Liver (tissue), 9 donors: ENCODE measurements around the gene SLC25A26. TPM values are rescaled to one million over a fixed set of nuclear protein-coding genes. Genes with fewer than 3 reads are reported as not detected.

Experiments used
- DNase-seq: peaks from one replicate; pipeline ENCODE4 v3.0.0-alpha.2; 2017; ENCODE audit warnings: low spot score
- H3K27ac ChIP-seq, 2 donors: one replicate each; pipeline ENCODE4 v1.7.0; 2013; ENCODE audit warnings: inconsistent platforms in 2 of 2, low read length in 2 of 2, control low read depth in 1 of 2, low read depth in 1 of 2, mild to moderate bottlenecking in 1 of 2
- H3K27me3 ChIP-seq, 4 donors: one replicate each; pipeline versions ENCODE4 v1.6.1 to v1.7.0; 2013; ENCODE audit warnings: low read length in 3 of 4, inconsistent platforms in 1 of 4, mild to moderate bottlenecking in 1 of 4, moderate library complexity in 1 of 4; ENCODE audit not compliant: control insufficient read depth in 4 of 4, insufficient read depth in 4 of 4
- H3K36me3 ChIP-seq, 4 donors: one replicate each; pipeline versions ENCODE4 v1.6.1 to v1.7.0; 2013; ENCODE audit warnings: low read length in 3 of 4, mild to moderate bottlenecking in 3 of 4, low read depth in 1 of 4, moderate library complexity in 1 of 4; ENCODE audit not compliant: control insufficient read depth in 4 of 4, insufficient read depth in 3 of 4
- H3K4me1 ChIP-seq, 4 donors: one replicate each; pipeline versions ENCODE4 v1.6.1 to v1.7.0; 2013; ENCODE audit warnings: low read length in 3 of 4, mild to moderate bottlenecking in 3 of 4, moderate library complexity in 1 of 4; ENCODE audit not compliant: control insufficient read depth in 4 of 4, insufficient read depth in 4 of 4
- H3K4me3 ChIP-seq, 3 donors: one replicate each; pipeline versions ENCODE4 v1.6.1 to v1.7.0; 2013; ENCODE audit warnings: low read length in 3 of 3, control low read depth in 1 of 3, low read depth in 1 of 3, mild to moderate bottlenecking in 1 of 3
- H3K9ac ChIP-seq, 2 donors: one replicate each; pipeline ENCODE4 v1.7.0; 2013; ENCODE audit warnings: low read length in 2 of 2, mild to moderate bottlenecking in 2 of 2, moderate library complexity in 2 of 2, control low read depth in 1 of 2, low read depth in 1 of 2
- H3K9me3 ChIP-seq, 4 donors: one replicate each; pipeline versions ENCODE4 v1.6.1 to v1.7.0; 2013; ENCODE audit warnings: low read length in 3 of 4; ENCODE audit not compliant: control insufficient read depth in 4 of 4
- EGR1 ChIP-seq, 2 donors: IDR thresholded peaks; 2 replicates each; pipeline ENCODE4 v1.6.1; 2016 to 2018; ENCODE audit warnings: antibody characterized with exemption in 2 of 2, low read depth in 2 of 2
- FOXA1 ChIP-seq: IDR thresholded peaks from 2 replicates; pipeline ENCODE4 v1.6.1; 2016; ENCODE audit warnings: antibody characterized with exemption
- FOXA2 ChIP-seq: IDR thresholded peaks from 2 replicates; pipeline ENCODE4 v1.6.1; 2016; ENCODE audit warnings: antibody characterized with exemption
- GABPA ChIP-seq, 2 donors: IDR thresholded peaks in 1 of 2; conservative IDR thresholded peaks in 1 of 2; 2 replicates each; pipeline ENCODE4 v1.6.1; 2016; ENCODE audit warnings: antibody characterized with exemption in 2 of 2, mild to moderate bottlenecking in 1 of 2, moderate library complexity in 1 of 2
- HNF4A ChIP-seq, 2 donors: conservative IDR thresholded peaks; 2 replicates each; pipeline ENCODE4 v1.6.1; 2016; ENCODE audit warnings: antibody characterized with exemption in 2 of 2, mild to moderate bottlenecking in 2 of 2
- HNF4G ChIP-seq: IDR thresholded peaks from 2 replicates; pipeline ENCODE4 v1.6.1; 2016; ENCODE audit warnings: antibody characterized with exemption
- JUND ChIP-seq, 2 donors: IDR thresholded peaks; 2 replicates each; pipeline ENCODE4 v1.6.1; 2016; ENCODE audit warnings: antibody characterized with exemption in 2 of 2
- NR2F2 ChIP-seq: IDR thresholded peaks from 2 replicates; pipeline ENCODE4 v1.6.1; 2016; ENCODE audit warnings: antibody characterized with exemption
- RAD21 ChIP-seq, 2 donors: IDR thresholded peaks; 2 replicates each; pipeline ENCODE4 v1.6.1; 2016; ENCODE audit warnings: antibody characterized with exemption in 2 of 2, mild to moderate bottlenecking in 2 of 2
- RXRA ChIP-seq, 2 donors: IDR thresholded peaks; 2 replicates each; pipeline ENCODE4 v1.6.1; 2017 to 2018; ENCODE audit warnings: antibody characterized with exemption in 2 of 2, mild to moderate bottlenecking in 1 of 2
- YY1 ChIP-seq: IDR thresholded peaks from 2 replicates; pipeline ENCODE4 v1.6.1; 2016; ENCODE audit warnings: antibody characterized with exemption, mild to moderate bottlenecking
- WGBS: extraction: QIAGEN DNeasy Blood & Tissue Kit; methylation state at CpG from one replicate; pipeline ENCODE4 v1.1.7; 2013; 5-methylcytosine and 5-hydroxymethylcytosine counted together
- polyA plus RNA-seq, 2 donors: library from polyadenylated mRNA; stranded (reverse) in 1 of 2; unstranded in 1 of 2; fragments of 200-250 nt in 1 of 2; fragments of >200 nt in 1 of 2; fragmentation: Nextera tagmentation in 1 of 2; extraction: Ambion mirVana in 1 of 2; gene quantifications; one replicate each; pipeline versions ENCODE4 v1.2.1 to v1.2.3, GENCODE V29; 2013 to 2015
- total RNA-seq, 2 donors: library from RNA; depleted of rRNA; stranded (reverse); fragments of >200 nt; gene quantifications; one replicate each; pipeline ENCODE4 v1.2.3, GENCODE V29; 2014
- TF ChIP-seq, protein P1 (sequence below): IDR thresholded peaks from 2 replicates; pipeline ENCODE4 v1.6.1; 2016; ENCODE audit warnings: antibody characterized with exemption, mild to moderate bottlenecking
- TF ChIP-seq, protein P2 (sequence below): IDR thresholded peaks from 2 replicates; pipeline ENCODE4 v1.6.1; 2016; ENCODE audit warnings: antibody characterized with exemption
- TF ChIP-seq, protein P3 (sequence below): IDR thresholded peaks from 2 replicates; pipeline ENCODE4 v1.6.1; 2016; ENCODE audit warnings: antibody characterized with exemption
- TF ChIP-seq, protein P4 (sequence below): IDR thresholded peaks from 2 replicates; pipeline ENCODE4 v1.6.1; 2016; ENCODE audit warnings: antibody characterized with exemption
- donor health status: healthy.
- donor health status: healthy.
- donor health status: healthy.
- donor health status: healthy.
- donor health status: healthy.

Gene SLC25A26
- total and polyA plus RNA-seq, 4 donors = 9.9 to 21.6 (median 12.8) TPM

DNA sequence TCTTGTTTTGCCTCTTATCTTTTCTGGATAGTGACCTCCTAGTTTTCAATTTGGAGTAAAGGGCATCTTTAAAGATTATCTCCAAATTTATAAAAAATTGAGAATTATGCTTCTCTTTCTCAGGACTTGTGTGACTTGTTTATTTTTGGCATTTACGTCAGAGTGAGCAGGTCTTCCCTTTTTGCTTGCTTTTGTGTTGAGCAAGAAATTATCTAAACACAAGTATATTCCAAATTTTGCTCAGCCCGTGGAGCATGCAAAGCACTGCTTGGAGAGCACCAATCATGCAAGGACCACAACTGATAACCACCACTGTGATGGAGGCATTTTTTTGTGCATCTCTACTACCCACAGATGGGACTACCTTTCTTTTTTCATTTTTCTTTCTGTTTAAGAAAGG is 7.1 kb downstream of the SLC25A26 start:
- H3K27me3 ChIP-seq = no peaks in the 10 kb centered on the region
- no peak overlapping the region for H3K9ac ChIP-seq
- peaks cover 0 to 16% (median under 1%) of the 10 kb centered on the region in 4 donors for H3K4me1 ChIP-seq
- DNase-seq = no peak
- no peaks in the 10 kb centered on the region for H3K9me3 ChIP-seq
- TF ChIP-seq HNF4A (conservative IDR thresholded peaks at IDR 0.05) (peak in 1 of 2 donors; percentile 14), HNF4G (no peak), RAD21 (IDR thresholded peaks at IDR 0.05) (no peak), NR2F2 (no peak), FOXA1 (no peak), FOXA2 (peak; percentile 34), YY1 (no peak), JUND (IDR thresholded peaks at IDR 0.05) (peak; percentile 34 to 83), RXRA (IDR thresholded peaks at IDR 0.05) (no peak), GABPA (IDR thresholded peaks at IDR 0.05 in 1 of 2, conservative IDR thresholded peaks at IDR 0.05 in 1 of 2) (no peak)
- TF ChIP-seq, protein P1, sequence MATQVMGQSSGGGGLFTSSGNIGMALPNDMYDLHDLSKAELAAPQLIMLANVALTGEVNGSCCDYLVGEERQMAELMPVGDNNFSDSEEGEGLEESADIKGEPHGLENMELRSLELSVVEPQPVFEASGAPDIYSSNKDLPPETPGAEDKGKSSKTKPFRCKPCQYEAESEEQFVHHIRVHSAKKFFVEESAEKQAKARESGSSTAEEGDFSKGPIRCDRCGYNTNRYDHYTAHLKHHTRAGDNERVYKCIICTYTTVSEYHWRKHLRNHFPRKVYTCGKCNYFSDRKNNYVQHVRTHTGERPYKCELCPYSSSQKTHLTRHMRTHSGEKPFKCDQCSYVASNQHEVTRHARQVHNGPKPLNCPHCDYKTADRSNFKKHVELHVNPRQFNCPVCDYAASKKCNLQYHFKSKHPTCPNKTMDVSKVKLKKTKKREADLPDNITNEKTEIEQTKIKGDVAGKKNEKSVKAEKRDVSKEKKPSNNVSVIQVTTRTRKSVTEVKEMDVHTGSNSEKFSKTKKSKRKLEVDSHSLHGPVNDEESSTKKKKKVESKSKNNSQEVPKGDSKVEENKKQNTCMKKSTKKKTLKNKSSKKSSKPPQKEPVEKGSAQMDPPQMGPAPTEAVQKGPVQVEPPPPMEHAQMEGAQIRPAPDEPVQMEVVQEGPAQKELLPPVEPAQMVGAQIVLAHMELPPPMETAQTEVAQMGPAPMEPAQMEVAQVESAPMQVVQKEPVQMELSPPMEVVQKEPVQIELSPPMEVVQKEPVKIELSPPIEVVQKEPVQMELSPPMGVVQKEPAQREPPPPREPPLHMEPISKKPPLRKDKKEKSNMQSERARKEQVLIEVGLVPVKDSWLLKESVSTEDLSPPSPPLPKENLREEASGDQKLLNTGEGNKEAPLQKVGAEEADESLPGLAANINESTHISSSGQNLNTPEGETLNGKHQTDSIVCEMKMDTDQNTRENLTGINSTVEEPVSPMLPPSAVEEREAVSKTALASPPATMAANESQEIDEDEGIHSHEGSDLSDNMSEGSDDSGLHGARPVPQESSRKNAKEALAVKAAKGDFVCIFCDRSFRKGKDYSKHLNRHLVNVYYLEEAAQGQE = peak; percentile 29
- TF ChIP-seq, protein P2, sequence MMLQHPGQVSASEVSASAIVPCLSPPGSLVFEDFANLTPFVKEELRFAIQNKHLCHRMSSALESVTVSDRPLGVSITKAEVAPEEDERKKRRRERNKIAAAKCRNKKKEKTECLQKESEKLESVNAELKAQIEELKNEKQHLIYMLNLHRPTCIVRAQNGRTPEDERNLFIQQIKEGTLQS = no peak
- TF ChIP-seq, protein P3, sequence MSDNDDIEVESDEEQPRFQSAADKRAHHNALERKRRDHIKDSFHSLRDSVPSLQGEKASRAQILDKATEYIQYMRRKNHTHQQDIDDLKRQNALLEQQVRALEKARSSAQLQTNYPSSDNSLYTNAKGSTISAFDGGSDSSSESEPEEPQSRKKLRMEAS = no peak
- TF ChIP-seq, protein P4, sequence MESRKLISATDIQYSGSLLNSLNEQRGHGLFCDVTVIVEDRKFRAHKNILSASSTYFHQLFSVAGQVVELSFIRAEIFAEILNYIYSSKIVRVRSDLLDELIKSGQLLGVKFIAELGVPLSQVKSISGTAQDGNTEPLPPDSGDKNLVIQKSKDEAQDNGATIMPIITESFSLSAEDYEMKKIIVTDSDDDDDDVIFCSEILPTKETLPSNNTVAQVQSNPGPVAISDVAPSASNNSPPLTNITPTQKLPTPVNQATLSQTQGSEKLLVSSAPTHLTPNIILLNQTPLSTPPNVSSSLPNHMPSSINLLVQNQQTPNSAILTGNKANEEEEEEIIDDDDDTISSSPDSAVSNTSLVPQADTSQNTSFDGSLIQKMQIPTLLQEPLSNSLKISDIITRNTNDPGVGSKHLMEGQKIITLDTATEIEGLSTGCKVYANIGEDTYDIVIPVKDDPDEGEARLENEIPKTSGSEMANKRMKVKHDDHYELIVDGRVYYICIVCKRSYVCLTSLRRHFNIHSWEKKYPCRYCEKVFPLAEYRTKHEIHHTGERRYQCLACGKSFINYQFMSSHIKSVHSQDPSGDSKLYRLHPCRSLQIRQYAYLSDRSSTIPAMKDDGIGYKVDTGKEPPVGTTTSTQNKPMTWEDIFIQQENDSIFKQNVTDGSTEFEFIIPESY = no peak
- no peak overlapping the region for H3K4me3 ChIP-seq
- peak overlapping the region; percentile 16 to 65 for H3K27ac ChIP-seq
- H3K36me3 ChIP-seq = no peaks in the 10 kb centered on the region
- 31% methylated on average over 2 of the region's 2 CpGs for WGBS

DNA sequence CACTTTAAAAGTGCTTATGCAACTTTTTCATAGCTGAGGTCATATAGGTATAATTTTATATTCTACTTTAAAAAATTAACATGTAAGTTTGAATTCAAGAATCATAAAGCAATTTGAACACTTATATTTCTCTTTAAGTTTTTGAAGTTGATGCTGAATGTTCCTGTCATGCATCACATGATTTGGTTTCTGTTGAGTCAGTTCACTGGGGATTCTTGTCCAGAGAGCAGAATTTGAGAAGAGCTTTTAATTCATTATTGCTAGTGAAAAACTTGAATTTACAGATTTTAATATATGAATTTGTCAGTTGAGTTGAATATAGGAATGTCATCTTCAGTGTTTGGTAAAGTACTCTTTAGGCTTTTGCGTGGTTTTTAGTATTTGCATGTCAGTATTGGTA is 7.9 kb downstream of the SLC25A26 start:
- Histone ChIP-seq H3K4me3 (no peak overlapping the region), H3K4me1 (peaks cover 0 to 16% (median 2%) of the 10 kb centered on the region in 4 donors), H3K27ac (no peak overlapping the region), H3K9ac (no peak overlapping the region), H3K27me3 (no peaks in the 10 kb centered on the region), H3K36me3 (no peaks in the 10 kb centered on the region), H3K9me3 (no peaks in the 10 kb centered on the region)
- TF ChIP-seq FOXA2 (no peak), FOXA1 (no peak), EGR1 (IDR thresholded peaks at IDR 0.05; ENCODE audit: low read depth in 2 of 2) (no peak), JUND (IDR thresholded peaks at IDR 0.05) (no peak), HNF4A (conservative IDR thresholded peaks at IDR 0.05) (no peak), NR2F2 (no peak), RAD21 (IDR thresholded peaks at IDR 0.05) (no peak)
- TF ChIP-seq, protein P1 = no peak
- WGBS = 99% methylated on average over 1 of the region's 1 CpG
- DNase-seq = no peak
